GM19324 (cell line): ENCODE results near the gene USP7.

Experiments used
- ATAC-seq: cut with Tn5 transposase; IDR thresholded peaks from one replicate; pipeline ENCODE4 v1.9.1; 2021; ENCODE audit warnings: mild to moderate bottlenecking, moderate library complexity; ENCODE audit not compliant: unreplicated experiment, low FRiP score

Gene USP7

DNA sequence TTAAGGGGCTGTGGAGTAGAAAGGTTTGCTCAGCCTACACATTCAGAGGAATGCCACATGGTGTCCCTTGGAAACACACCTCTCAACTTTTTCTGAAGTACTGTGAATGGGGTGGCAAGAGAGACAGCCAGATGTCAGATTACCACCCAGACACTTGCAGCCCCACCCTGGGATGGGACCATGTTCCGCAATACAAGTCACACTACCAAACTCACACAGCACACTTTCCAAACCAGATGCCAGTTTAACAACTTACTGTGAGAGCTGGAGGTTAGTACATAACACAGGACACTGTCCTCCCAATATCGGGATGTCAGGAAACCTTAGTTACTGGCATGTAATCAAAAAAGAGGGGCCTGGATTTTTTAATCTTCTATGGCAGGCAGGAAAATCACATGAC lies 7.9 kb downstream of the USP7 start:
- no peak for ATAC-seq

DNA sequence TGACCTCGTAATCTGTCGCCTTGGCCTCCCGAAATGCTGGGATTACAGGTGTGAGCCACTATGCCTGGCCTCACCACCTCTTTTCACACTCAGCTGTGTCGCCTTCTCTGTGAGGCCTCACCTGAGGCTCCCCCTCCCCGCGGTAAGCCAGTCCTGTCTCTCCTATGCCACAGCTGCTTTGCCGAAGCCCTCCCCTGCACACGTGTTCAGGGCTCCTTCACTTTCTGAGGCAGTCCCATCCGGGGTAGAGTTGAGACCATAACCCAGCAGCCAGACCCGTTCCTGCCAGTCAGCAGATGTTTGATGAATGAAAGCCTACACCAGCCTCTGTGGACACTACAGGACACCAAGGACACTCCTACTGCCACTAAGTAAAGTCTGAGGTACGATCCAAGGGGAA lies 10.6 kb downstream of the USP7 start:
- ATAC-seq: no peak

- ATAC-seq: no peak
Measured at GRCh38 chr16:8952281-8952751, 11.4 kb downstream of the USP7 start.

GRCh38 chr16:8951447-8952280 lies 12.0 kb downstream of the USP7 start:
- ATAC-seq: no peak

DNA sequence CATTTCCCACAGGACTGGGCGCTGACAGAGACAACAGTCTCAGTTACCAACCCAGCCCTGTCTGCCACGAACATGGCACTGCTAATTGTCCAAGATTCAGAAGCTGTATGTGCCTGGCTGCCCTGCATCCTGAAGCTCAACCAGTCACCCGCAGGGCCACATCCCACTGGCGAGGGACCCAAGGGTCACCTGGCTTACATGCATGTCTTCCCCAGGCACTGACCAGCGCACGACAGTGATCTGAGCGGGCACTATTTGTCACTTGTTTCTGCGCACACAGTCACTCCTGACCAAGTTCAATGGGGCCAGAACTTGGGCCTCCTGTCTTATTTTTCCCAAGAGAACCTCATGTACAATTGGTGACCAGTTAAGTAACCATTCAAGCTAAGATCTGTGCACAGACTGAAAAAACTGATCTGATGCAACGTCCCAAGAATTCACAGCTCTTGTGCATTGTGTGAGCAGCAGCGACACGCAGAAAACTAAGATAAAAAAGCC lies 13.1 kb downstream of the USP7 start:
- no peak for ATAC-seq

DNA sequence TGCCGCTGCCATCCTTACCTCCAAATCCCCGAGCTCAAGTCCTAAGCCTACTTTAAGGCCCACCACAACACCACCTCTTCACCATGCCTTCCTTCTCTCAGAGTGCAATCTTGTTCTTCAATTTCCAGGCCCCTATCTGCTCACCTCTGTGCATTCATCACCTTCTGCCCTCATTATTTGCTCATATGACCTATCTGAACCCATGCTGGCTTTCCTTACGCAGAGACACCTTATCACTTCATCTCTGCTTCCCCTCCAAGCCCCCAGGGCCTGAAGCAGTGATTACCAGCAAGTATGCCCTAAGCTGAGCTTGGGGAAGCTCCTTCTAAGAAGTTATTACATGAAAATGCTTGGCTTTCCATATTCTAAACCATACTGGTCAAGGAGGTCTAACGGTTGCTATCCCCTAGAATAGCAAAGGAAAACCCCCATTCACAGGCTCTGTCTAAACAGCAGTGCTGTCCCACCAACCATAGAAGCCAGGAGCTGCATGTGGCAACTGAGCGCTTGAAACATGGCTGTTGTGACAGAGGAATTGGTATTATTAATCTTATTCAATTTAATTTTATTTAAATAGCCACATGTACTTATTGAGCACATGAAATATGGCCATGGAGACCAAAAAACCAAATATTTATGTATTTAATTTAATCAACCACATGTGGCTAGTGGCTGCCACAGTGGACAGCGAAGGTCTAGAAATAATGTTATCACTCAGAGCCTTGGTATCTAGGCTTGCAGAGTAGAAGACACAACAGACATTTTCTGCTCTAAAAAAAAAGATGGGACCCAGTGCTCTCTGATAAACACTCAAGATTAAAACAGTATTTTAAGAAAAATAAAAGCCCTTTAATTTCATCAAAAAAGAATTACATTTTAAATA lies 13.9 kb downstream of the USP7 start:
- no peak for ATAC-seq

DNA sequence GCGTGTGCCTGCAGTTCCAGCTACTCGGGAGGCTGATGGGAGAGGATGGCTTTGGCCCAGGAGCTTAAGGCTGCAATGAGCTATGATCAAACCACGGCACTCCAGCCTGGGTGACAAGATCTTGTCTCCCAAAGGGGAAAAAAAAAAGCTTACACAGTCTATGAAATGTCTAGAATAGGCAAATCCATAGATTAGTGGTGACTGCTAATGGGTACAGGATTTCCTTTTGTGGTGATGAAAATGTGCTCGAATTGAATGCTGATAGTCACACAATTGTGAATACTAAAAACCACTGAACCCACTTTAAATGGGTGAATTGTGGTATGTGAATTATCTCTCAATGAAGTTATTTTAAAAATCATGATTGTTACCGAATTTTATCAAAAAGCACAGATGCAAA lies 14.9 kb downstream of the USP7 start:
- no peak for ATAC-seq

DNA sequence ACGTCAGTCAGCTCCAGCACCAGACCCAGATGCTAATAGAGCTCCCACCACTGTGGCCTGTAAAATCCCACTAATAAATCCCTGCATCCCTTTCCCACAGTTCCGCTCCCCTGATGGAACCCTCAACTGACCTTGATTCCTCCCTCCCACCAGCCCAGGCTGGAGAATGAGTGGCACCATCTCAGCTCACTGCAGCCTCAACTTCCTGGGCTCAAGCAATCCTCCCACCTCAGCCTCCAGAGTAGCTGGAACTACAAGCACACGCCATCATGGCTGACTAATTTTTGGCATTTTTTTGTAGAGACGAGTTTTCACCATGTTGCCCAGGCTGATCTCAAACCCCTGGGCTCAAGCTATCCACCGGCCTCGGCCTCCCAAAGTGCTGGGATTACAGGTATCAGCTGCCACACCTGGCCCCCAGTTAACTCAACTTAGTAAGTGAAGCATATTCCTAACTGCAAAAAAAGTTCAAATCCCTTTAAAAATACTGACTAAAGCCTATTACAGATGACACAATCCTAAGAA lies 15.6 kb downstream of the USP7 start:
- ATAC-seq: no peak

GRCh38 chr16:8946544-8946943 lies 17.2 kb downstream of the USP7 start:
- ATAC-seq: no peak

- no peak for ATAC-seq
Measured at GRCh38 chr16:8945626-8946296, 17.9 kb downstream of the USP7 start.

DNA sequence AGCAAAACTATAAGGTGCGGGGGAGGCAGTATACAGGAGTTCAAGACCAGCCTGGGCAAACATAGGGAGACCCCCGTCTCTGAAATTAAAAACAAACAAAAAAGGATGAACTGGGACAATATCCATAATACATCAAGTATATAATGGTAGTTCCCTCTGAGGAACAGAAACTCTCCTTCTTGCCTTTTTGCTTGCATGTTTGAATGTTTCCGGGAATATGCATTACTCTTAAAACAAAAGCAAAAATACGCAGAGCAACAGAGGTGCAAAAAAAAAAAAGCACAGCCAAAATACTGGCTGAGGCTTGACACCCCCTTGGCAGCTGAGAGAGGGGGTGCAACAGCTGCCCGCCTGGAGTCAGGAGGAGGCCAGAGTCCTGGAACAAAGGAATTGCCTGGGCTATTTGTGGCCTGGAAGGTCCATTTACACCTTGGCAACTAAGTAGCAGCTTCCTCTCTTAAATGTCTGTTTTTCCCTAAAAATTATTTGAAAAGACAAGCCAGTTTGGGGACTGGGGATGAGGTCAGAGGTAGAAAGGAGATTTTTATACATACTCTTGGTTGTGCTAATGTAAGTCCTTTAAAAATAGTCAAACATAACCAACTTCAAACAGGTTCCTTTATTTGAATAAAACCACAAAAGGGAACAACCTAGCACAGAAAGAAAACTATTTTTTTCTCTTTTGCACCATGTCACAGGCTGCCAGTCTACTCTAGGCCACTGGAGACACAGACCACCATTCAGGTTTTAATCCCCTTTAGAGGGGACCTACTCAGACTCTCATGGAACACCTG lies 19.5 kb downstream of the USP7 start:
- peak; percentile 63 for ATAC-seq

- no peak for ATAC-seq
Measured at GRCh38 chr16:8943001-8943763, 20.5 kb downstream of the USP7 start.

- no peak for ATAC-seq
Measured at GRCh38 chr16:8941718-8942344, 21.9 kb downstream of the USP7 start.

DNA sequence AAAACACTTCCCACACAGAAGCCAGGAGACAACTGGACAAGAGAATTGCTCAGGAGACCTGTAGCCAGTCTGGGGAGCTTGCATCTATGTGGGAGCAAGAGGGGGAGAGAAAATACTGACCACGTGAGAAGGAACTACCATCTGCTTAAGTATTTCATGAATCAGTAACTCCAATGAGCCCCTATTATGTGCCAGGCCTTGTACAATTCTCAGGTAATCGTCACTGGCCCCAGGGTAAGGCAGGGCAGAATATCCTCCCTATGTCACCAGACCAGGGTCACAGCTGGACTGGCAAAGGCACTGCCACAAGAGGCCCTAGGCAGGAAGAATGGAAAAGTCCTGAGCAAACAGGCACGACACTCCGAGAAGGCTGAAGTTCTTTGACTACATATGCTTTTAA lies 25.9 kb downstream of the USP7 start:
- ATAC-seq: no peak

DNA sequence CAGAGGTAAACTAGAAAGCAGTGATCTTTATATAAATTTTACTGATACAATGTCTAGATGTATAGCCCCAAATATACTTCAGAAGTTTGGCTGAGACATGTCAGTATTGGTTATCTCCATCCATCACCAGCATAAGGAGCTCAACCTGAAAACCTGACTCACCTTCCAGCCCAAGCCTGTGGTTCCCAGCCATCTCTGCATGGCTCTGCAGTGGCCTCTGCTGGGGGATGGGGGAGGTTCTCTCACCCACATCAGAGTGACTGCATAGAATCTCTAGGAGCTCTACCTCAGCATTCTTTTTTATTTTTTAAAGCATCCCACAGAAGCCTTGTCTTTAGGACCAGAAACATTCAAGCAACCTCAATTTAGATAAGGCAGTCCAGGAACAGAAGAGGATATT lies 27.3 kb downstream of the USP7 start:
- no peak for ATAC-seq

DNA sequence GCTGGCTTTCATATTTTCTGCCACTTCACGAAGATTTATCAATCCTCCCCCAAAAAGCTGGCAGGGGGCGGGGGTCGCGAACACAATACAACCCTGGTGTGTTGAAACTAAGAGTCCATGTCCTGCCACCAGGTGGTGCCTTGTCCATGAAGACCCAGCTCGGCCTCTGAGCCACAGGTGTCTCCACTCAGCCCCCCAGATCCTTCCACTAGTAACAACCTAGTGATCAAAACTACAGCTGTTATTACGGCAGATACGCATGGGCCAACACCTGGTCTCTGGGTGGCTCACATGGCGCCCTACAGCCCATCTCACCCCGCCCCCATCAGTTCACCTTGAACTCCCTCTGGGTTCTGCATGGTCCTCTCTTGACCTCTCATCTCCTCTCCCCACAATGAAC lies 27.7 kb downstream of the USP7 start:
- ATAC-seq: no peak

DNA sequence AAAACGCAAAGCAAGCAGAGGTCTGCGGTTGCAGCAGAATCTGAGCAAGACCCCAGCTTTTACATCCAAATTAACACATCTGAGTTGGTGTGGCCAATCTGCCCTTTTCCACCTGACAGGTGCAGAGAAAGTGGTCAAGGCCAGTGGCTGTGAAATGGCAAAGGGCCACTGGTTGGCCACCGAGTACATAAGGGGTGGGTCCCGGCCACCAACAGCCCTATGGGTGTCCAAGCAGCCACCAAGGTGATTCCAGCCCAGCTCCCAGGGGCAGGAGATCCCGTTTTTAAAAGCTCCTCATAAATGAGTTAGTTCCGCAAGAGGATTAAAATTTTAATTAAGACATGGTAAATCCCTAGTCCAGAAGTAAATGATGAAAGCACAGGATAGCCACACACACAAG lies 29.1 kb downstream of the USP7 start:
- no peak for ATAC-seq

- no peak for ATAC-seq
Measured at GRCh38 chr16:8931859-8932258, 31.8 kb downstream of the USP7 start.
